Adipocyte (in vitro differentiated cells): ENCODE measurements around the gene KCNAB2.

ENCODE experiments used
- DNase-seq: peaks from one replicate; pipeline ENCODE4 v3.0.0-alpha.2; 2015; ENCODE audit warnings: low read depth
- H3K27me3 ChIP-seq: replicated peaks from 2 replicates; pipeline ENCODE4 v1.7.0; 2013; ENCODE audit warnings: mild to moderate bottlenecking, low read length, moderate library complexity; ENCODE audit not compliant: control insufficient read depth, insufficient read depth
- H3K36me3 ChIP-seq: 2 replicates; pipeline ENCODE4 v1.7.0; 2013; ENCODE audit warnings: low read length, mild to moderate bottlenecking, moderate library complexity; ENCODE audit not compliant: control insufficient read depth, insufficient read depth, severe bottlenecking
- H3K4me1 ChIP-seq: 2 replicates; pipeline ENCODE4 v1.7.0; 2013; ENCODE audit warnings: mild to moderate bottlenecking, low read length, moderate library complexity; ENCODE audit not compliant: control insufficient read depth, insufficient read depth
- H3K4me3 ChIP-seq: 2 replicates; pipeline ENCODE4 v1.7.0; 2013; ENCODE audit warnings: mild to moderate bottlenecking, low read length, moderate library complexity
- H3K9ac ChIP-seq: 2 replicates; pipeline ENCODE4 v1.7.0; 2013; ENCODE audit warnings: mild to moderate bottlenecking, low read length, moderate library complexity
- H3K9me3 ChIP-seq: 2 replicates; pipeline ENCODE4 v1.7.0; 2013; ENCODE audit warnings: mild to moderate bottlenecking, low read length, moderate library complexity; ENCODE audit not compliant: control insufficient read depth

KCNAB2 gene

DNA sequence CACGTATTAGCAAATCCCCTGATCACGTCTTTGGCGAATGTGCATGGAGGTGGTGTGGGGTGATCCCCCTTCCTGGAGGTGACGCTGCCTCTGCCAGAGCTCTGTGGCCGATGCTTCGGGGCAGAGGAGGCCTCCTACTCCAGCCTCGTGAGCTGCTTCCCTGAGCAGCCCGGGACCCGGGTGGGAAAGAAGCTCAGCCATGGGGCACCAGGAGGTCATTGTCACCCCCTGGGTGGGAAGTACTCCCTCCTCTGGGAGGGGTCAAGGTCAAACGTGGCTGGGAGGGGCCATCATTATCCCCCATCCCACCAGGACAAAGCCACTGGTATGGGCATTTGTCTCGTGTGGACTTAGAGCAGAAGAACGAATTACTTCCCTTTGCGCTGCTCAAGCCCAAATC is 40.7 kb downstream of the KCNAB2 start:
- Histone ChIP-seq H3K9ac (no peak overlapping the region), H3K4me1 (peaks cover 26% of the 10 kb centered on the region), H3K27me3 (no peaks in the 10 kb centered on the region), H3K36me3 (no peaks in the 10 kb centered on the region), H3K9me3 (no peaks in the 10 kb centered on the region), H3K4me3 (no peak overlapping the region)
- no peak for DNase-seq

DNA sequence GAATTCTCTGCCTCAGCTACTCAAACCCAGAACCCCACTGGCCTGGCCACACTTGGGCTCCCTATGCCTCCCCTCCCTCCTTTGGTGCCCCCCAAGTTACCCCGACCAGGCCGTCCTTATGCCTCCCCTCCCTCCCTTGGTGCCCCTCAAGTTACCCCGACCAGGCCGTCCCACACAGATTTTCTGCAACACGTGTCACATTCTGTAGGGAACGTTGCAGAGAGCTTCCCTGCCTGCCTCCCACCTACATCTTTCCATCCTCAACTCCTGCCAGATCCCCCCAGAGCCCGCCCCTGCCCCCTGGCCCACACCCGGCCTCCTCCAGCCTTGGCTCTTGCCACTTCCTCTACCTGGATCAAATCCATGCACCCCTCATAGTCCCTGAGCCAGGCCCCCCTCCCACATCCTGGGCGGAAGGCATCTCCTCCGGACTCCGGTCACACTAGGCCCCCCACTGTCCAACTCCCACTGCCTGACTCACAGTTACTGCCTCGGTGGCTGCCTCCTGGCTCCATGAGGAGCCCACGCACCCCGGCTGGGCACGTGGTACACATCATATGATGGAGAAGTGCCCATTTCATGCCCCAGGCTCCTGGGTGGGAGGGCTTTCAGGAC is 41.2 kb downstream of the KCNAB2 start:
- H3K4me1 ChIP-seq = peaks cover 25% of the 10 kb centered on the region
- no peak overlapping the region for H3K4me3 ChIP-seq
- no peaks in the 10 kb centered on the region for H3K9me3 ChIP-seq
- H3K9ac ChIP-seq = no peak overlapping the region
- peak; percentile 7 for DNase-seq
- H3K36me3 ChIP-seq = no peaks in the 10 kb centered on the region
- H3K27me3 ChIP-seq = no peaks in the 10 kb centered on the region

DNA sequence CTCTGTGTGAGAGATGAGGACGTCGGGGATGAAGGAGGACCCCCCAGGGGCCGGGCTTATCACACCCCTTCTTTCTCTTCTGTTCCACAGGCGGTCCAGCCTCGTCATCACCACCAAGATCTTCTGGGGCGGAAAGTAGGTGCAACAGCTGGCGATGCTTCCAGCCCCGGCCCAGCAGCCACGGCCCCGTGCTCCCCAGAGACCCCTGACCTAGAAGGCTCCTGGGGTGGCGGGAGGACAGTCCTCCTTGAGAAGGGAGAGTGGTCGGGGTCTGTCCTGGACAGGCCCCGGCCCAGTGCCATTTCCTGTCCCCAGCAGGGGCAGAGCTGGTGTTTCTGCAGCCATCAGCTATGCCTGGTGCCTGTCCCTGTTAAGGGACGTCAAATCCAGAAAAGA is 41.7 kb downstream of the KCNAB2 start:
- H3K4me1 ChIP-seq = peaks cover 20% of the 10 kb centered on the region
- no peak overlapping the region for H3K9ac ChIP-seq
- no peaks in the 10 kb centered on the region for H3K9me3 ChIP-seq
- no peak overlapping the region for H3K4me3 ChIP-seq
- H3K27me3 ChIP-seq = no peaks in the 10 kb centered on the region
- DNase-seq = no peak
- H3K36me3 ChIP-seq = no peaks in the 10 kb centered on the region

DNA sequence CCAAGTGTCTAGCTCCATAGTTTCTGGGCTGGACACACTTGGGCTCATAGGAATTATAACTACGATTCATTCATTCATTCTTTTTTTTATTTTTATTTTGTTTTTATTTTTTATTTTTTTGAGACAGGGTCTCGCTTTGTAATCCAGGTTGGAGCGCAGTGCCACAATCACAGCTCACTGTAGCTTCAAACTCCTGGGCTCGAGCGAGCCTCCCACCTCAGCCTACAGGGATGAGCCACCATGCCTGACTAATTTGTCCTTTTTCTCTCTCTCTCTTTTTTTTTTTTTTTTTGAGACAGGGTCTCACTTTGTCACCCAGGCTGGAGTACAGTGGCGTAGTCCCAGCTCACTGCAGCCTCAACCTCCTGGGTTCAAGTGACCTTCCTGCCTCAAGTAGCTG is 42.3 kb downstream of the KCNAB2 start:
- no peak for DNase-seq
- H3K4me3 ChIP-seq = no peak overlapping the region
- no peak overlapping the region for H3K9ac ChIP-seq
- H3K4me1 ChIP-seq = peaks cover 14% of the 10 kb centered on the region
- no peaks in the 10 kb centered on the region for H3K9me3 ChIP-seq
- H3K36me3 ChIP-seq = no peaks in the 10 kb centered on the region
- peaks cover 2% of the 10 kb centered on the region for H3K27me3 ChIP-seq

DNA sequence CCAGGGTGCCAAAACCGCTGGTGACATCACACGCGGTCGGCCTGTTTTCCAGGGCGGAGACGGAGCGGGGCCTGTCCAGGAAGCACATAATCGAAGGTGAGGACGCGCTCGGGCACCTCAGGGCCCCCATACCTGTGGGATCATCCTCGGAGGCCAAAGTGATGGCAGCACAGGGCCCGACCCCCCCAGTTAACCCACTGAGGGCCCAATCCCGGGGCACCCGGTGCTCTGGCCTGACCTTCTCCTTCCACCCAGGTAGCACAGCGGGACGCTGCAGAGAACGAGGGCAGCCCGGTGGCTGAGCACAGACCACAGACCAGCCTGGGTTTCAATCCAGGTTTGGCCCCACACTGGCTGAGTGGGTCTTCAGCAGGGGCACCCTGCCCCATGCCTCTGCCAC is 43.3 kb downstream of the KCNAB2 start:
- Histone ChIP-seq H3K4me1 (peaks cover 4% of the 10 kb centered on the region), H3K36me3 (no peaks in the 10 kb centered on the region), H3K27me3 (peaks cover 12% of the 10 kb centered on the region), H3K9me3 (no peaks in the 10 kb centered on the region), H3K4me3 (no peak overlapping the region), H3K9ac (no peak overlapping the region)
- DNase-seq = no peak

DNA sequence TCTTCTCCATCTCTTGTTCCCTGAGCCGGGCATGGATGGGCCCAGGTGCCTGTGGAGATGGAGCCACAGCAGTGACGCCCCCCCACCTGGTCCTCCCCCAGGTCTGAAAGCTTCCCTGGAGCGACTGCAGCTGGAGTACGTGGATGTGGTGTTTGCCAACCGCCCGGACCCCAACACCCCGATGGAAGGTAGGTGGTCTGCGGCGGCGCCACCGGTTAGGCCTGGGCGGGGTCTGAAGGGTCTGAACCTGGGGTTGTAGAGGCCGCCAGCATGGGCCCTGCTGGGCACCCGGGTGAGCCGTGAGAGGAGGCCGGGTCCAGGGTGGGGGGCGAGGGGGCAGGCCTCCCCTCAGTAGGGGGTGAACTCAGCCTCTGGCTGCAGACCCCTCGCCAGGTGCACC is 44.6 kb downstream of the KCNAB2 start:
- H3K9ac ChIP-seq = no peak overlapping the region
- H3K27me3 ChIP-seq = peaks cover 13% of the 10 kb centered on the region
- no peaks in the 10 kb centered on the region for H3K4me1 ChIP-seq
- no peaks in the 10 kb centered on the region for H3K36me3 ChIP-seq
- no peak overlapping the region for H3K4me3 ChIP-seq
- H3K9me3 ChIP-seq = no peaks in the 10 kb centered on the region
- no peak for DNase-seq

DNA sequence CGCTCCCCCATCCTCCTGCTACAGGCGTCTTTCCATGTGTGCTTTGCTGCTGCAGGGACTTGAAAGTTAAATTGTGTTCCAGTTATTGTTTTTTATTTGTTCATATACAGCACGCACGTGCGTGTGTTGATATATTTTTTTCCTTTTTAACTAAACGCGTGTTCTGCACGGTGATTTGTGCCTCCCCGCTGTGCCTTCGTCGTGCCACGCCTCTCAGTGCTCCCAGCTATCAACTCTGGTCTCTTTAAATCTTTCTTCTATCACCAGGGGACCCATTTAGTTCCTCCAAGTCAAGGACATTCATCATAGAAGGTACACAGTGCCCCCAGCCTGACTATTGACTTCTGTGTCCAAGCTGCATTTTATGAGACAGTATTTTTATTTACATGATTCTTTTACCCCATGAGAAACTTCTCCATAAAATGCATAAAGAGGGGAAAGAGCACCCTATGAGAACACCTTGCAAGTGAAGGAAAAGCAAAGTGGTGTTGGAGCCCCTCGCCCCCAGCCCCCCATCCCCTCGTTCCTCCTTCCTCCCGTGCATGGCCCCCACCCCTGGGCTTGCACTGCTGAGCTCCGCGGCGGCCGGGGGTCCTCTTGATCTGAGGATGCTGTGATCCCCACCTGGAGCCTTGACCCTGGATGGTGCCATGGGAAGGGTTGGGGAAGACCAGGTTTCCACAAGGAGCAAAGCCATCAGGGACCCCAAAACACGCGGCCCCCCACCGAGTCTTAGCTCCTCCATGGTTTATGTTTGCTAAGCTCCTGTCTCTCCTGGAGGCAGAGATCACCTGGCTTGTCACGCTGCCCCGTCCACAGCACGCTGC is 45.5 kb downstream of the KCNAB2 start:
- no peak for DNase-seq
- Histone ChIP-seq H3K9me3 (no peaks in the 10 kb centered on the region), H3K4me1 (no peaks in the 10 kb centered on the region), H3K27me3 (peaks cover 13% of the 10 kb centered on the region), H3K9ac (no peak overlapping the region), H3K4me3 (no peak overlapping the region), H3K36me3 (no peaks in the 10 kb centered on the region)

DNA sequence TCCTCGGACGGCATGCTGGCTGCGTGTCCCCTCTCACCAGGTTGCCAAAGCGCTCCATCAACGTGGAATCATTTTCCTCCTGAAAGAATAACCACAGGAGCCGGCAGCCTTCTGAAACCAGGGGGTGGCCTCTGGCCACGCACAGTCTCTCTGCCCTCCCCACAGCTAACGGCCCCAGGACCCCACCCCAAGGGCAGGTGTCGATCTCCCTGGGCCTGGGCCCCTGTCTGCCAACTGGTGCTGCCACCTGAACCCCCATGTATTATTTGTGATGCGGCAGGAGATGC is 46.1 kb downstream of the KCNAB2 start:
- Histone ChIP-seq H3K36me3 (no peaks in the 10 kb centered on the region), H3K4me3 (no peak overlapping the region), H3K4me1 (no peaks in the 10 kb centered on the region), H3K27me3 (peaks cover 13% of the 10 kb centered on the region), H3K9ac (no peak overlapping the region), H3K9me3 (no peaks in the 10 kb centered on the region)
- DNase-seq = no peak

DNA sequence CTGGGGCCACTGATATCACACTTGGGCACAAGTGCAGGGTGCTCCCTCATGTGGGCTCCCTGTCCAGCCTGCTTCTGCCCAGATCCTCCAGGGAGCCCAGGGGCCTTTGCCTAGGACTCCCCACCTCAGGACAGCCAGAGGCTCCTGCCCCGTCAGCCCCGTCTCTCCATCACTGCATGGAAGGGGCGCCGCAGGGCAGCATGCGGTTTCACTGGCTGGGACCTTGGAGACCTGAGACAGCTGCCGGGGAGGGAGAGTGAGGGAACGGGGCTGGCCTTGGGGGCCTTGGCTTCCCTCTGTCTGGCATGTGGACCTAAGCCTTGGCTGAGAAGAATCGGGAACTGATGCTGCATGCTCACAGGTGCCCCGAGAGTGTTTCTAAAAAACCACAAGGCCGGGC is 46.5 kb downstream of the KCNAB2 start:
- Histone ChIP-seq H3K36me3 (no peaks in the 10 kb centered on the region), H3K4me3 (no peak overlapping the region), H3K9me3 (no peaks in the 10 kb centered on the region), H3K4me1 (no peaks in the 10 kb centered on the region), H3K27me3 (peaks cover 13% of the 10 kb centered on the region), H3K9ac (no peak overlapping the region)
- DNase-seq = no peak

DNA sequence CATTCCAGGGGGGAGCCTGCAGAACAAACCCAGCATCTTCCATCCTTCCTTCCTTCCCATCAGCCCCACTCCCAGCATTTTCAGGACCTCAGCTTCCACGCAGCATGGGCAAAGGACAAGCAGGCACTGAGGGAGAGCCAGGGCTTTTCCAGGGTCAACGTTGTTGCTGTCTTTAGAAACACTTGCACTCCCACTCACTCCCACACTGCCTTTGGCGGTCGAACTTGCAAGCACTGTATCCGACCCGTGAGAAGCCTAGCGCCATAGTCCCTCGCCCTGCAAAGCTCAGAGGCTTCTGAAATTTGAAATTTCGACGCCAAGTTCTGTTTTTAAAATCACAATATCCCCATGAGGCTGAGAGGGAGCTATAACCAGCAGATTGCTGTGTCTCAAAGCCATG is 47.4 kb downstream of the KCNAB2 start:
- no peak for DNase-seq
- Histone ChIP-seq H3K4me3 (no peak overlapping the region), H3K9me3 (no peaks in the 10 kb centered on the region), H3K36me3 (no peaks in the 10 kb centered on the region), H3K4me1 (peaks cover 1% of the 10 kb centered on the region), H3K27me3 (peaks cover 13% of the 10 kb centered on the region), H3K9ac (no peak overlapping the region)

DNA sequence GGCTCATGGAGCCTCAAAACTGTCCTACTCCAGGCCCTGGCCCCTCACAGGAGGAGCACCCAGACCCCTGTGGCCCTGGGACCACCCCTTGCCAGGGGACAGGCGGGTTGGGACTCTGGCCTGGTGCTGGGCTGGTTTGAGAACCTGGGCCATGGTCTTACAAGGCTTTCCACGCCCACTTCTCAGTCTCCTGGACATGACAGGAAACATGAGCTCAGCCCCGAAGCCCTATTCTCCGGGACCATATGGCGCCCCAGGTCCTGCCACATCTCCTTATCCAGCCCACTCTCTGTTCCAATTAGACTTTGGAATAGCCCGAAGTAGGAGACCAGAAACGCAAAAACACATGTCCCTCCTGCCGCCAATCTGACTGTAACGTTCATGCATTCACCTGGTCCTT is 47.9 kb downstream of the KCNAB2 start:
- no peak for DNase-seq
- Histone ChIP-seq H3K36me3 (no peaks in the 10 kb centered on the region), H3K9ac (no peak overlapping the region), H3K4me1 (peaks cover 6% of the 10 kb centered on the region), H3K9me3 (no peaks in the 10 kb centered on the region), H3K27me3 (peaks cover 13% of the 10 kb centered on the region), H3K4me3 (no peak overlapping the region)

DNA sequence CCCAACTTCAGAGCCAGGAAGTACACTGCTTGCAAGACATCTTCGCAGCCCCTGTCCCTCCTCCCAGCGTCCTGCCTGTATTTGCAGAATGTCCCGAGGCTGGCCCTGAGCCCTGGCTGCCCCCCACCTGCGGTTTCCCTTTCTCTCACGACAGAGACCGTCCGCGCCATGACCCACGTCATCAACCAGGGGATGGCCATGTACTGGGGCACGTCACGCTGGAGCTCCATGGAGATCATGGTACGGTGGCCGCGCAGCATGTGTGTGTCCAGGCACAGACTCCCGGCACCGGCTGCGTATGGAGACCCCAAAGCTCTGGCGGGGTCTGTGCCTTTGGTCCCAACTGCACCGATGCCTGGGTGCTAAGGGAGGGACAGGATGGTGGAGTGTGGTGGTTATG is 48.6 kb downstream of the KCNAB2 start:
- Histone ChIP-seq H3K36me3 (no peaks in the 10 kb centered on the region), H3K27me3 (peaks cover 13% of the 10 kb centered on the region), H3K9me3 (no peaks in the 10 kb centered on the region), H3K4me1 (peaks cover 8% of the 10 kb centered on the region), H3K4me3 (no peak overlapping the region), H3K9ac (no peak overlapping the region)
- no peak for DNase-seq
